Smooth muscle cell (in vitro differentiated cells): ENCODE measurements around the gene TOPAZ1. TPM values are rescaled to one million over a fixed set of nuclear protein-coding genes. Genes with fewer than 3 reads are reported as not detected.

Source experiments
- DNase-seq: peaks from one replicate; lab custom pipeline; 2025; ENCODE audit not compliant: unreplicated experiment; lab: John Stamatoyannopoulos, UW
- H2AFZ ChIP-seq: fragments of 200-600 bp; sonication (generic); 2 replicates; pipeline ENCODE4 v1.6.0; 2016; ENCODE audit warnings: antibody characterized with exemption, low read depth, mild to moderate bottlenecking
- H3F3A ChIP-seq: fragments of 200-600 bp; sonication (generic); 2 replicates; pipeline ENCODE4 v1.6.0; 2017; ENCODE audit warnings: antibody characterized with exemption, low read depth
- H3K27ac ChIP-seq: fragments of 200-600 bp; sonication (generic); 2 replicates; pipeline ENCODE4 v1.5.1; 2016; ENCODE audit warnings: low read depth, mild to moderate bottlenecking
- H3K27me3 ChIP-seq: fragments of 200-600 bp; sonication (generic); 2 replicates; pipeline ENCODE4 v1.6.1; 2016; ENCODE audit warnings: low read depth, mild to moderate bottlenecking
- H3K36me3 ChIP-seq: fragments of 200-600 bp; sonication (generic); 2 replicates; pipeline ENCODE4 v1.5.1; 2016; ENCODE audit warnings: low read depth
- H3K4me1 ChIP-seq: fragments of 200-600 bp; sonication (generic); 2 replicates; pipeline ENCODE4 v1.5.1; 2016; ENCODE audit warnings: low read depth
- H3K4me2 ChIP-seq: fragments of 200-600 bp; sonication (generic); 2 replicates; pipeline ENCODE4 v1.6.0; 2016; ENCODE audit warnings: mild to moderate bottlenecking
- H3K4me3 ChIP-seq: fragments of 200-600 bp; sonication (generic); 2 replicates; pipeline ENCODE4 v1.5.1; 2016; ENCODE audit warnings: mild to moderate bottlenecking
- H3K79me2 ChIP-seq: fragments of 200-600 bp; sonication (generic); 2 replicates; pipeline ENCODE4 v1.6.0; 2016; ENCODE audit warnings: low read depth, mild to moderate bottlenecking
- H3K9ac ChIP-seq: fragments of 200-600 bp; sonication (generic); 2 replicates; pipeline ENCODE4 v1.6.0; 2016; ENCODE audit warnings: low read depth
- H3K9me3 ChIP-seq: fragments of 200-600 bp; sonication (generic); replicated peaks from 2 replicates; pipeline ENCODE4 v1.5.1; 2016; ENCODE audit warnings: low read depth
- H4K20me1 ChIP-seq: fragments of 200-600 bp; sonication (generic); 2 replicates; pipeline ENCODE4 v1.6.0; 2016; ENCODE audit warnings: low read depth
- WGBS: methylation state at CpG from one replicate; pipeline ENCODE4 v1.1.7; 2016; ENCODE audit warnings: low lambda C conversion rate; 5-methylcytosine and 5-hydroxymethylcytosine counted together
- polyA plus RNA-seq: library from polyadenylated mRNA; unstranded; fragments of >200 nt; fragmentation: Nextera tagmentation; extraction: Ambion mirVana; gene quantifications from 2 replicates; pipeline ENCODE4 v1.2.1, GENCODE V29; 2016
- total RNA-seq: library from RNA; depleted of rRNA; stranded (reverse); fragments of >200 nt; gene quantifications from 2 replicates; pipeline ENCODE4 v1.2.3, GENCODE V29; 2014
- TF ChIP-seq, protein P1 (sequence below): fragments of 200-600 bp; sonication (generic); IDR thresholded peaks from 2 replicates; pipeline ENCODE4 v1.5.1; 2017; ENCODE audit warnings: borderline replicate concordance, mild to moderate bottlenecking, antibody characterized with exemption; ENCODE audit not compliant: insufficient read depth, poor library complexity, severe bottlenecking

TOPAZ1 gene
- total and polyA plus RNA-seq, 2 experiments from 2014 or later, result not detected

DNA sequence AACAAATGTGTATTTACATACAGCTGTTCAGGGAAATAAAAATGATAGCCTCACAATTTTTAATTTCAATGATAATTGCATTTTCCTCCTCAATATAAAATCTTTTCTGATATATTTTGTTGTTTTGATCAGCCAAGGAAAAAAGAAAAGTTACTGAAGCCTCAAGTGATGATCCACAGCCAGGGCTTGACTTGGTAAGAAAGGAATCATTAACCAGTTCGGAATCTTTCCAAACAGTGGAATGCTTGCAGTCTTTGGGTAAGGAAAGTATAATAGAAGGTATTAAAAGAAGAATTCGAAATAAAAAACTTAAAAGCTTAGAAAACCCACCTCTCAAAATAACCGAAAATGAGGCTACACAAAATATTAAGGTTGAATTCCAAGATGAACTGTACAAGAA, 1.0 kb downstream of the TOPAZ1 start:
- Histone ChIP-seq H3K9me3 (no peaks in the 10 kb centered on the region), H3K27me3 (no peaks in the 10 kb centered on the region)
- WGBS, result 76% methylated on average over 3 of the region's 3 CpGs

DNA sequence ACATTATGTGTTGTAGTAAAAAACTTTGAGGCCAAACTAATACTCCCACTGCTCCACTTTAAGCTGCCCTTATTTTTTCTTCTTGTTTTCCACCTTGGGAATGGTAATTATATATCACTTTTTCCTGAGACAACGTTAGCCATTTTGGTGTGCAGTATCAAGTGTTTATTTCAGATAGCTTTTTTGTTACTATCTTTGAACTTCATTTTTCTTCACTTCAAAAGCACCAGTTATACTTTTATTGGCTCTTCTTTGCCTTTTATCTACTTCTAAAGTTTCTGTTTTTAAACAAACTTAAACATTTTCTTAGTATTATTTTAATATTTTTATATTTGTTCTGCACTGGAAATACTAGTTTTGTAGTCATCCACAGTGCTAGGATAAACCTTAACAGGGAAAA, 6.5 kb downstream of the TOPAZ1 start:
- 86% methylated on average over 1 of the region's 1 CpG for WGBS
- Histone ChIP-seq H3K27ac (no peak overlapping the region), H4K20me1 (no peaks in the 10 kb centered on the region), H3F3A (no peaks in the 10 kb centered on the region), H3K4me2 (no peak overlapping the region), H3K36me3 (no peaks in the 10 kb centered on the region), H3K4me3 (no peak overlapping the region), H2AFZ (no peak overlapping the region), H3K4me1 (no peaks in the 10 kb centered on the region), H3K79me2 (no peaks in the 10 kb centered on the region), H3K9me3 (peaks cover 4% of the 10 kb centered on the region), H3K27me3 (no peaks in the 10 kb centered on the region), H3K9ac (no peak overlapping the region)
- TF ChIP-seq, protein P1, sequence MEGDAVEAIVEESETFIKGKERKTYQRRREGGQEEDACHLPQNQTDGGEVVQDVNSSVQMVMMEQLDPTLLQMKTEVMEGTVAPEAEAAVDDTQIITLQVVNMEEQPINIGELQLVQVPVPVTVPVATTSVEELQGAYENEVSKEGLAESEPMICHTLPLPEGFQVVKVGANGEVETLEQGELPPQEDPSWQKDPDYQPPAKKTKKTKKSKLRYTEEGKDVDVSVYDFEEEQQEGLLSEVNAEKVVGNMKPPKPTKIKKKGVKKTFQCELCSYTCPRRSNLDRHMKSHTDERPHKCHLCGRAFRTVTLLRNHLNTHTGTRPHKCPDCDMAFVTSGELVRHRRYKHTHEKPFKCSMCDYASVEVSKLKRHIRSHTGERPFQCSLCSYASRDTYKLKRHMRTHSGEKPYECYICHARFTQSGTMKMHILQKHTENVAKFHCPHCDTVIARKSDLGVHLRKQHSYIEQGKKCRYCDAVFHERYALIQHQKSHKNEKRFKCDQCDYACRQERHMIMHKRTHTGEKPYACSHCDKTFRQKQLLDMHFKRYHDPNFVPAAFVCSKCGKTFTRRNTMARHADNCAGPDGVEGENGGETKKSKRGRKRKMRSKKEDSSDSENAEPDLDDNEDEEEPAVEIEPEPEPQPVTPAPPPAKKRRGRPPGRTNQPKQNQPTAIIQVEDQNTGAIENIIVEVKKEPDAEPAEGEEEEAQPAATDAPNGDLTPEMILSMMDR, result no peak
- DNase-seq, result no peak

More for the DNA sequence above, 1.0 kb downstream of the TOPAZ1 start:
- Histone ChIP-seq H3K4me2 (no peak overlapping the region), H3K79me2 (no peaks in the 10 kb centered on the region), H3K27ac (no peak overlapping the region), H3F3A (no peaks in the 10 kb centered on the region), H3K4me3 (no peak overlapping the region), H3K4me1 (no peaks in the 10 kb centered on the region), H2AFZ (no peak overlapping the region), H3K36me3 (no peaks in the 10 kb centered on the region), H3K9ac (no peak overlapping the region), H4K20me1 (no peaks in the 10 kb centered on the region)
- no peak for DNase-seq
- TF ChIP-seq, protein P1, result no peak

DNA sequence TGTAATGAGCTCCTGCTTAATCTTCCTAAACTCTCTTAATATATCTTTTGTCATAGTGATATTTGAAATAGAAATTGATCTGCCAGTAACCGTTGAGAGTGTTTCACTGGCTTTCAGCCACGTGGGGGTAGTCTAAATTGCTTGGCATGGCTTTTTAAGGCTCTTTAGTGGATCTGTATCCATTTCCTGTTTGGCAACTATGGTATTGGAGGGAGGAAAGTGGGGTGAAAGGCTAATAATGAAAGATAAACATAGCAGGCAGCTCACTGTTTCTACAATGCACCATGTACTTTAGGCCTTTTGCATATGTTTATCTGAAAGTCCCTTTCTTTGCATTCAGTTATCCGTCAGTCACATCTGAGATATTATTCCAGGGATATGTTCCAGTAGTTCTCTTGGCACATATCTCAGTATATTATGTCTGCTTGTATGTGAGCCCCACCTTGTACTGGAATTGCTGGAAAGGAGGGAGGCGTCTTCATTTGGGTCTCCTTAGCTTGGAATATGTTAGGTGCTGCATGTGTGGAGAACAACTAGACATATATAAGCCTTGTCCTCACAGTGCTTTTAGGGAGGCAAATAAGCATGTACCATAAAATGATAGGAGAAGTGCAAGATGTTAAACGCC, 10.8 kb downstream of the TOPAZ1 start:
- Histone ChIP-seq H2AFZ (no peak overlapping the region), H3K9me3 (peaks cover 4% of the 10 kb centered on the region), H3K79me2 (no peaks in the 10 kb centered on the region), H3K27me3 (peaks cover 4% of the 10 kb centered on the region), H3K4me2 (no peak overlapping the region), H3K9ac (no peak overlapping the region), H4K20me1 (no peaks in the 10 kb centered on the region), H3K36me3 (no peaks in the 10 kb centered on the region), H3K4me3 (no peak overlapping the region), H3F3A (no peaks in the 10 kb centered on the region), H3K4me1 (no peaks in the 10 kb centered on the region), H3K27ac (no peak overlapping the region)
- WGBS, result 66% methylated on average over 5 of the region's 5 CpGs
- DNase-seq, result no peak
- TF ChIP-seq, protein P1, result no peak

DNA sequence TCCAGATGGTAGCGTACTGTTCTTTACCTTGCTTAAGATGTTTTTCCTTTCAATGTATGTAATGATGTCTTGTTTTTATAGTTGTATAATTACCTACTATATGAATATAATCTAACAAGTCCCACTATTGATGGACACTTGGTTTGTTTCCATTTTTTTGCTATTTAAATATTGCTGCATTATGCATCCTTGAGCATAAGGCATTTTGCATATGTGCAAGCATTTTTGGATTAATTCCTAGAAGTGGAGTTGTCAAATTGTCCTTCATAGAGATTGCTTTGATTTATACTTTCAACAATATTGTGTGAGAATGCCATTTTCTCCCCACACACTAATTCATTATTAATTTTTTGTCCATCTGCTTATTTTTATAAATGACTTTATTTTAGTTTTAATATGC, 17.7 kb downstream of the TOPAZ1 start:
- Histone ChIP-seq H3K27ac (no peak overlapping the region), H3K4me2 (no peak overlapping the region), H3K27me3 (peaks cover 8% of the 10 kb centered on the region), H3K9me3 (no peaks in the 10 kb centered on the region), H2AFZ (no peak overlapping the region), H3K4me1 (no peaks in the 10 kb centered on the region), H3K36me3 (no peaks in the 10 kb centered on the region), H3K4me3 (no peak overlapping the region), H3K9ac (no peak overlapping the region), H3F3A (no peaks in the 10 kb centered on the region), H3K79me2 (no peaks in the 10 kb centered on the region), H4K20me1 (no peaks in the 10 kb centered on the region)
- WGBS, result 97% methylated on average over 1 of the region's 1 CpG
- DNase-seq, result no peak
- TF ChIP-seq, protein P1, result no peak
